Stomach smooth muscle (tissue), 2 donors: ENCODE measurements around the gene OR6C70.
"Not testable (repeated sequence)": the region's sequence is repeated elsewhere in the genome, so short reads cannot be mapped to it uniquely, and the experiment has no call there.

Source experiments
- H3K27ac ChIP-seq: one replicate; pipeline ENCODE4 v1.7.0; 2013; ENCODE audit warnings: mild to moderate bottlenecking, low read length, inconsistent platforms
- H3K27me3 ChIP-seq, 2 donors: one replicate each; pipeline ENCODE4 v1.7.0; 2013; ENCODE audit warnings: low read length in 2 of 2; ENCODE audit not compliant: insufficient read depth in 2 of 2, control insufficient read depth in 1 of 2
- H3K36me3 ChIP-seq, 2 donors: one replicate each; pipeline ENCODE4 v1.7.0; 2013; ENCODE audit warnings: low read length in 2 of 2; ENCODE audit not compliant: control insufficient read depth in 2 of 2, insufficient read depth in 2 of 2
- H3K4me1 ChIP-seq: one replicate; pipeline ENCODE4 v1.7.0; 2013; ENCODE audit warnings: low read length; ENCODE audit not compliant: control insufficient read depth, insufficient read depth
- H3K4me3 ChIP-seq, 2 donors: one replicate each; pipeline ENCODE4 v1.7.0; 2013; ENCODE audit warnings: low read length in 2 of 2
- H3K9ac ChIP-seq, 2 donors: one replicate each; pipeline ENCODE4 v1.7.0; 2013; ENCODE audit warnings: low read length in 2 of 2, mild to moderate bottlenecking in 1 of 2
- H3K9me3 ChIP-seq, 2 donors: one replicate each; pipeline ENCODE4 v1.7.0; 2013; ENCODE audit warnings: low read length in 2 of 2; ENCODE audit not compliant: control insufficient read depth in 2 of 2
- donor health status: healthy.
- donor health status: Pancreatic carcinoma.

OR6C70 gene

DNA sequence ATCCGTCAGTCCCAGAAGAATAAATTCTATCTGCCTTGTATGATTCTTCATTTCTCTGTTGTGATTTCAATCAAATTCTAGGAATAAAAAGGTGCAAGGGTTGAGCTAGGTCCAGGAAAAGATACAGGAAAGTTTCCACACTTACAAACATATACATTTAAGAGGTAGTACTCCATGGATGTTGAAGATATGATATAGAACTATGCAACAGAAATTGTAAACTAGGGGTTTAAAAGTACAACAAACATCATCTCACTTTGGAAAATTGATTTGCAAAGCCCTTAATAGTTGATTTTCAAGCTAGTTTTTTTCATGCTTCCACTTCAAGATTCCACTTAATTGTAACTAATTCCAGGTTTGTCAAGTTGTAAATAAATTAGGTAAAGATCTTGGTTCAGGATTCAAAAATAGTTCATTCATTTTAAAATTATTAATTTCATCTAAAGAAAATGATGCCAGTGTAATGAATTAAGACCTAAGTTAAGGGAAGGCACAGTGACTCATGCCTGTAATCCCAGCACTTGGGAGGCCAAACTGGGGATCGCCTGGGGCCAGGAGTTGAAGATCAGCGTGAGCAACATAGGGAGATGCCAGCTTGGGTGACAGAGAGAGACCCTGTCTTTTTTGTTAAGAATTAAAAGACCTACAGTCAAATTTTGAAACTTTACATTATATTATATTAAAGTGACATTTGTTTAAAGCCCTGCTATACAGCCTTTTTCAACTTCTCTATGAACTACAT, at the start of gene OR6C70:
Gene OR6C70, minus strand, starts transcription at position 51 of the 742 bp plus-strand sequence. Its CDS starts 0 bp downstream, at position 51.
- Histone ChIP-seq H3K27ac (no peak within 1 kb of the TSS), H3K4me1 (no peaks in the 10 kb centered on the region), H3K9me3 (no peaks in the 10 kb centered on the region), H3K9ac (no peak within 1 kb of the TSS), H3K36me3 (no peaks in the 10 kb centered on the region), H3K4me3 (no peak within 1 kb of the TSS), H3K27me3 (no peaks in the 10 kb centered on the region)

GRCh38 chr12:55516391-55516790, 46.5 kb upstream of the OR6C70 start:
- Histone ChIP-seq H3K4me3 (no peak overlapping the region), H3K9ac (no peak overlapping the region), H3K36me3 (no peaks in the 10 kb centered on the region), H3K9me3 (no peaks in the 10 kb centered on the region), H3K27ac (no peak overlapping the region), H3K4me1 (no peaks in the 10 kb centered on the region), H3K27me3 (no peaks in the 10 kb centered on the region)

- H3K4me3 ChIP-seq: no peak overlapping the region
- H3K9me3 ChIP-seq: no peaks in the 10 kb centered on the region
- H3K27ac ChIP-seq: no peak overlapping the region
- H3K27me3 ChIP-seq: no peaks in the 10 kb centered on the region
- no peaks in the 10 kb centered on the region for H3K36me3 ChIP-seq
- no peak overlapping the region for H3K9ac ChIP-seq
- H3K4me1 ChIP-seq: no peaks in the 10 kb centered on the region
These were observed 45.8 kb upstream of the OR6C70 start for GRCh38 chr12:55515696-55516095.

DNA sequence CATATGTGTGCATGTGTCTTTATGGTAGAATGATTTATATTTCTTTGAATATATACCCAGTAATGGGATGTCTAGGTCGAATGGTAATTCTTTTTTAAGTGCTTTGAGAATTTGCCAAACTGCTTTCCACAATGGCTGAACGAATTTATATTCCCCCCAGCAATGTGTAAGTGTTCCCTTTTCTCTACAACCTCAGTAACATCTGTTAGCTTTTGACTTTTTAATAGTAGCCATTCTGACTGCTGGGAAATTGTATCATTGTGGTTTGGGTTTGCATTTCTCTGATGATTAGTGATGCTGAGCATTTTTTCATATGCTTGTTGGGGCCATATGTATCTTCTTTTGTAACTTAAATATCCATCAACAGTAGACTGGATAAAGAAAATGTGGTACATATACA, 31.7 kb upstream of the OR6C70 start:
- H3K9me3 ChIP-seq: no peaks in the 10 kb centered on the region
- no peak overlapping the region for H3K4me3 ChIP-seq
- H3K27ac ChIP-seq: no peak overlapping the region
- H3K9ac ChIP-seq: no peak overlapping the region
- H3K36me3 ChIP-seq: no peaks in the 10 kb centered on the region
- H3K27me3 ChIP-seq: no peaks in the 10 kb centered on the region
- H3K4me1 ChIP-seq: no peaks in the 10 kb centered on the region

- no peaks in the 10 kb centered on the region for H3K36me3 ChIP-seq
- H3K4me3 ChIP-seq: no peak overlapping the region
- H3K27me3 ChIP-seq: no peaks in the 10 kb centered on the region
- H3K4me1 ChIP-seq: no peaks in the 10 kb centered on the region
- no peak overlapping the region for H3K27ac ChIP-seq
- H3K9me3 ChIP-seq: no peaks in the 10 kb centered on the region
- H3K9ac ChIP-seq: no peak overlapping the region
These were observed 29.9 kb upstream of the OR6C70 start for GRCh38 chr12:55499810-55500252.

GRCh38 chr12:55499231-55499630, 29.3 kb upstream of the OR6C70 start:
- Histone ChIP-seq H3K9me3 (no peaks in the 10 kb centered on the region), H3K27ac (no peak overlapping the region), H3K4me1 (no peaks in the 10 kb centered on the region), H3K36me3 (no peaks in the 10 kb centered on the region), H3K27me3 (no peaks in the 10 kb centered on the region), H3K9ac (no peak overlapping the region), H3K4me3 (no peak overlapping the region)

GRCh38 chr12:55495490-55495889, 25.6 kb upstream of the OR6C70 start:
- Histone ChIP-seq H3K4me1 (no peaks in the 10 kb centered on the region), H3K36me3 (no peaks in the 10 kb centered on the region), H3K4me3 (no peak overlapping the region), H3K9ac (no peak overlapping the region), H3K27ac (no peak overlapping the region), H3K9me3 (no peaks in the 10 kb centered on the region), H3K27me3 (no peaks in the 10 kb centered on the region)

- no peaks in the 10 kb centered on the region for H3K9me3 ChIP-seq
- no peaks in the 10 kb centered on the region for H3K4me1 ChIP-seq
- no peak within 1 kb of the TSS for H3K9ac ChIP-seq
- no peaks in the 10 kb centered on the region for H3K36me3 ChIP-seq
- no peak within 1 kb of the TSS for H3K4me3 ChIP-seq
- no peaks in the 10 kb centered on the region for H3K27me3 ChIP-seq
- no peak within 1 kb of the TSS for H3K27ac ChIP-seq
These were observed 22.1 kb upstream of the OR6C70 start, which contains the start of gene OR6C68 for GRCh38 chr12:55492078-55492477. Gene OR6C68, plus strand, starts transcription at chr12:55492378. Its CDS starts 0 bp downstream, at chr12:55492378.

DNA sequence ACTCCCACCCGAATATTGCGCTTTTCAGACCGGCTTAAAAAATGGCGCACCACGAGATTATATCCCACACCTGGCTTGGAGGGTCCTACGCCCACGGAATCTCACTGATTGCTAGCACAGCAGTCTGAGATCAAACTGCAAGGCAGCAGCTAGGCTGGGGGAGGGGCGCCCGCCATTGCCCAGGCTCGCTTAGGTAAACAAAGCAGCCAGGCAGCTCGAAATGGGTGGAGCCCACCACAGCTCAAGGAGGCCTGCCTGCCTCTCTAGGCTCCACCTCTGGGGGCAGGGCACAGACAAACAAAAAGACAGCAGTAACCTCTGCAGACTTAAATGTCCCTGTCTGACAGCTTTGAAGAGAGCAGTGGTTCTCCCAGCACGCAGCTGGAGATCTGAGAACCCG, 14.3 kb upstream of the OR6C70 start:
- H3K9me3 ChIP-seq, H3K4me1 ChIP-seq, H3K36me3 ChIP-seq: not testable (repeated sequence)

GRCh38 chr12:55479136-55479535, 9.2 kb upstream of the OR6C70 start:
- not testable (repeated sequence) for H3K36me3 ChIP-seq, H3K27me3 ChIP-seq, H3K9me3 ChIP-seq, H3K4me1 ChIP-seq, H3K4me3 ChIP-seq, H3K27ac ChIP-seq, H3K9ac ChIP-seq

More for the DNA sequence above, 14.3 kb upstream of the OR6C70 start:
- H3K27me3 ChIP-seq, H3K27ac ChIP-seq, H3K9ac ChIP-seq, H3K4me3 ChIP-seq: not testable (repeated sequence)

DNA sequence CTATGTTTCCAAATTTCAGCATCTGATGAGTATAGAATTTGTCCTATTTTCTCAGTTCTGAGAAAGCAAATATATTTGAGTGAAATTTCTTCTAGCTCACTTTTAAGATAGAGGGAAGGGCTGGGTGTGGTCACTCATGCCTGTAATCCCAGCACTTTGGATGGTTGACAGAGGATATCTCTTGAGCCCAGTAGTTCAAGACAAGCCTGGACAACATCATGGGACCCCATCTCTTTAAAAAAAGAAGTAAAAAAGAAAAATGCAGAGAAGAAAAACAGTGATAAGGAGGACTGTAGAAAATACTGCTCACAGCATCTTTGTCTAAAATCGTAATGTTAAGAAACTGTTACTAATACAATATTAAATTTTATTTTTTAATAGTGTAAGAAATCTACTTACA, 2.3 kb upstream of the OR6C70 start:
- no peaks in the 10 kb centered on the region for H3K27me3 ChIP-seq
- H3K27ac ChIP-seq: no peak overlapping the region
- H3K4me3 ChIP-seq: no peak overlapping the region
- H3K9me3 ChIP-seq: no peaks in the 10 kb centered on the region
- H3K4me1 ChIP-seq: no peaks in the 10 kb centered on the region
- H3K9ac ChIP-seq: no peak overlapping the region
- no peaks in the 10 kb centered on the region for H3K36me3 ChIP-seq
